NCI-H526 treated with DMSO at 0.1 percent for 48 hours (cell line): ENCODE data around the gene CD109.
A peak's percentile ranks its signal among the peaks of the same experiment; 100 is the strongest.
"Not testable (repeated sequence)": the region's sequence is repeated elsewhere in the genome, so short reads cannot be mapped to it uniquely, and the experiment has no call there.

Experiments used
- DNase-seq: peaks from one replicate; lab custom pipeline; 2025; lab: John Stamatoyannopoulos, UW

The CD109 gene

DNA sequence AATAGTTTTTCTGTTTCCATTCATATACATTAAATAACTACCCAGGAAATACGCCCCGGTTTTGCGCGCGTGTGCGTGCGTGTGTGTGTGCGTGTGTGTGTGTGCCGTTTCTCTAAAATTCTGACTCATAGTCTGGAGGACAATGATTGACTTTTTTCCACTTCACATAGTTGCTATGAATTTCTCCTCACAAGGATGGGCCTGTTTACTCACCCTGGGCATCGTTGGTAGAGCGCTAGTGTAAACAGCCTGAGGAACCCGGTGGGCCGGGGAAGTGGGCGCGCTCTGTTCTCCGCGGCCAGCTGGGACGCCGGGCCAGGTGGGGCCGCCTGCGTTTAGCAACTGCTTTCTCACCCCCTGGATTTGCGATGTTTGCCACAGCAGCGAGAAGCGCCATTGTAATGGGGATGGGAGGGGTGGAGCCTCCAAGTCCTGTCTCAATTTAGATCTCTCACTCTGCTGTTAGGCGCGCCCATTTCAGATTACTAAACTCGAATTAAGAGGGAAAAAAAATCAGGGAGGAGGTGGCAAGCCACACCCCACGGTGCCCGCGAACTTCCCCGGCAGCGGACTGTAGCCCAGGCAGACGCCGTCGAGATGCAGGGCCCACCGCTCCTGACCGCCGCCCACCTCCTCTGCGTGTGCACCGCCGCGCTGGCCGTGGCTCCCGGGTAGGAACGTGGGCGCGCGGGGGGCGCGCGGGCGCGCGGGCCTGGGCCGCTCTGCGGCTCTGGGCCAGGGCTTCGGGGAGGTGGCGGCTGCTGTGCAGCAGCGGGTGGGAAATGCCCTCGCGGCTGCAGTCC, at the start of gene CD109:
Gene CD109 (plus strand): TSS at position 585 of the 803 bp plus-strand sequence. CDS start 13 bp downstream, at position 598.
- peak; percentile 13 for DNase-seq

- DNase-seq = no peak
Measured at GRCh38 chr6:73648166-73648565, 47.8 kb upstream of the CD109 start.

- no peak for DNase-seq
Measured at GRCh38 chr6:73649783-73650182, 46.2 kb upstream of the CD109 start.

DNA sequence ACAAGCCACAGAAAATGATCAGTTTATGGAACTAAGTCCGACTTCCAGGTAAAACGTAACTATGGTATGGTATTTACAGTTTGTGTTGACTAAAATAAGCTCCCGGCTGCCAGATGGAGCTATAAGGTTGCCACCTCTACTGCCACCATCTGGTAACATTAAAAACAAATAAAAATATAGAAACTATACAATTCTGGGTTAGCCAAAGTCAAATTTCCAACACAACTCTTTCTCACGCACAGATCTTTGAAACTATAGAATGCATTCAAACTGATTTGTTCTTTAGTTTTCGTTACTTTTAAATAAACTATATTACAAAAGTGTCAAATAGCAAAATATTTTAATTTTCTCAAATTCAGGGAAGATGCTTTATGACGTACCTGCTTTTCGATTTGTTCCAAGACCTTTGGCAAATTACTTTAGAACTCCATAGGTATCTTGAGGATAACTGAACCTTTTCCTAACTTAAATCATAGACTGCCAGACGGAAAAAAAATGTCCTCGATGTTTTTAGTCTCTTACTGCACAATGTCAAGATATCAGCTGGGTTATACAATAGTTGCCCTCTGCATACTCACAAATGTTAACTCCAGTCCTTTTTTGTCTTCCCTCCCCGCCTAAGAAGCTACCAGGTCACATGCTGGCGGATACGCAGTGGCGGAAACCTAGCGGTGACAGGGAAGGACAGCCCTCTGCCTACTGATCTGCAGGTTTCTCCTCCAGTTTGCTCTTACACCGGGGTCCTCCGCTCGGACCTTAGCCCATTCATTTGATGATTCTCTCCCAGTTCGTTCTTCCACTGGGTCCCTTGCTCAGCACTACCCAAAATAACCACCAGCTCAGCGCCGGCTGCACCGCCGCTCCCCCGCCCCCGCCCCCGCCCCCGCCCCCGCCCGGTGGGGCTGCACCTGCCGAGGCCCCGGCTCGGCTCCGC, 43.1 kb upstream of the CD109 start:
- peak; percentile 53 for DNase-seq

GRCh38 chr6:73653571-73654424, 42.2 kb upstream of the CD109 start, which contains the start of gene SLC17A5:
SLC17A5 (minus strand) TSS chr6:73653992; CDS start chr6:73653886, 106 bp downstream.
- peak; percentile 86 for DNase-seq

GRCh38 chr6:73655341-73655917, 40.6 kb upstream of the CD109 start:
- DNase-seq = no peak

DNA sequence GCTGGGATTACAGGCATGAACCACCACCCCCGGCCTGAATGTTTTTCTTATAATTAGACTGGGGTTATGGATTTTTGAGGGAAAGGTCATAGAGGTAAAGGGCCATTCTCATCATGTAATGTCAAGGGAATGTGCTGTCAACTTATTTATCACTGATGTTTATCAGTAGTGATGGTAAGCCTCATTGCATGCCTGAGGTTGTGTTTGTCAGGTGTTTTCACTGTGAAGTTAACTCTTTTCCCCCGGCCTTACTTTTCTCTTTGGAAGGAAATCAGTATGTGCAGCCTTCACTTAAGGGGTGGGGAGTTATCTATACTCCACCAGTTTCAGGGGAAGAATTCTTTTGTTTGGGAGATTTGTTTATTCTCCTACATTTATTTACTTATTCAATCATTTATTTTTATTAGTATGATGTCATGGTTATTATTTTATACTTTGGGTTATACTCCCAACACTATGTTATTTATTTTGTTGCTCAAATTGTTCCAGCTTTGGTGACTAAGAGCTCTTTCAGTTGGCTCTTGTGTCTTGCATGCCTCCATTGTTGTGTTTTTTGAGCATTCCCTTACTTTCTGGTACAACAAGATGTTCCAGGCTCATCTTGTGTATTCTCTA, 39.4 kb upstream of the CD109 start:
- DNase-seq = no peak

GRCh38 chr6:73657201-73657600, 38.8 kb upstream of the CD109 start:
- DNase-seq = no peak

GRCh38 chr6:73664701-73665100, 31.3 kb upstream of the CD109 start:
- DNase-seq = no peak

GRCh38 chr6:73665686-73666319, 30.2 kb upstream of the CD109 start:
- no peak for DNase-seq

- DNase-seq = no peak
Measured at GRCh38 chr6:73666393-73666792, 29.6 kb upstream of the CD109 start.

GRCh38 chr6:73667798-73668197, 28.2 kb upstream of the CD109 start:
- no peak for DNase-seq

GRCh38 chr6:73669005-73669404, 27.0 kb upstream of the CD109 start:
- DNase-seq = no peak

DNA sequence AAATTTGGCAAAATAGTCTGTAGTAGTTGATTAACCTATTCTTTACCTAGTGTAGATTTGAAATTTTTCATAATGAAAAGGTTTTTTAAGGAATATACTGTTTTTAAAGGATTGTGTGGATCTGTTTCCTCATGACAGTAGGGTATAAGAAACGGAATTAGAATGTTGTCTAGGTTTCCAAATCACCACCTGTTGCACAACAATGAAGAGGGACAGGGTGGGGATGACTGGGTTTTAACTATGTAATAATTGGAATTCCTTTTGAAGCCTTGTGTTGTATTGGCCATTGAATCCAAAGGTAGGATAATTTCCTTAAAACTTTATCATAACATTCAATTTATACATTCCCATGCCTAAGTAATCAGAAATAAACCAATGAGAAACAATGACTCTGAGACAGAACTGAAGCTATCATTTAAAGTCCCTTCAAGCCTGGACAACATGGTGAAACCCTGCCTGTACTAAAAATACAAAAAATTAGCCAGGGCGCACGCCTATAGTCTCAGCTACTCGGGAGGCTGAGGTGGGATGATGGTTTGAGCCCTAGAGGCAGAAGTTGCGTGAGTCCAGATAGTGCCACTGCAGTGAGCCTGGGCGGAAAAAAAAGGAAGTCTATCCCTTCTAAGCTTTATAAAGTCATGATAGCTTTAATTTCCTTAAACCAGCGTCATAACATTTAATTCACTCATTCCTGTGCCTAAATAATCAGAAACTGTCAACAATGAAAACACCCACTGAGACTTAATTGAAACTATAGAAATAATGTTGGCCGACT, 23.9 kb upstream of the CD109 start:
- no peak for DNase-seq

DNA sequence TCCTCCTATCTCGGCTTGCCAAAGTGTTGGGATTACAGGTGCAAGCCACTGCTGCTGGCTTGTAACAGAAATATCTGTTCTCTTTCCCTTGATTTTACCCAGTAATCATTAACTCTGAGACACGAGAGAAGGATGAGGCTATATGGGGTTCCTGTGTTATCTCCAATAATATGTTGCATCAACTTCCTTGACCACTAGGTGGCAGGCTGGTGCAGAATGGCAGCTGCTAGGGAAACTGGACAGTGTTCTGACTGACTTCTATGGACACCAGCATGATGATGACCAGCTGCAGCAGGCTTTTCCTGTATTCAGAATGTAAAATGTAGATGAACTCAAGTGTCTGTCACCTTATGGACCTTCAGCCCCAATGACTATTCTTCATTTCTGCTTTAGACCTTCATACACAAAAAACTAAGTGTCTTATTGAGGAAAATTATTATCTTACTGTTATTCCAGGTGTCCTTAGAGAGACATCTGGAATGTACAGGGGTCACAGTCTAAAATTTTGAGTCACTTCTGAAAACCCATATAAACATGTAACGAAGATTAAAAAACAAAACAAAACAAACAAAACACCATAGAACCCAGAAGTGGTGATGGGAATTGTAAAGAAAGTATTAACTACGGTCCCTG, 20.4 kb upstream of the CD109 start:
- DNase-seq = peak; percentile 11

DNA sequence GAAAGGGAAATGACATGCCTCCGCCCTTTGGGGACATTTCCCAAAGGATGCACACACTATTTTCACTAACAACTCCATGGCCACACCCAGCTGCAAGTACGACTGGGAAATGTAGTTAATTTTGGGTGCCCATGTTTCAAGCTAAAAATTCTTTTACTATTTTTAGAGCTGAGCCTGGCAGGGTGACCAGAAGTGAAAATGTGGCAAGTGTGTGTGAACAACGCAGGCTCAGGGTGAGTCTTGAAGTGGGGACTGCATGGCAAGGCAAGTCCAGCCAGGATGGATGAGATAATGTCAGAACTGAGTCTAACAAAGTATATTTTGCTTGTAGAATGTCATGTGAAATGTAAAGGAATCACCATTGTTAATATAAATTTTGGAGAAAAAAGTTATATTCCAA, 17.0 kb upstream of the CD109 start:
- no peak for DNase-seq

GRCh38 chr6:73679846-73680245, 16.2 kb upstream of the CD109 start:
- not testable (repeated sequence) for DNase-seq

DNA sequence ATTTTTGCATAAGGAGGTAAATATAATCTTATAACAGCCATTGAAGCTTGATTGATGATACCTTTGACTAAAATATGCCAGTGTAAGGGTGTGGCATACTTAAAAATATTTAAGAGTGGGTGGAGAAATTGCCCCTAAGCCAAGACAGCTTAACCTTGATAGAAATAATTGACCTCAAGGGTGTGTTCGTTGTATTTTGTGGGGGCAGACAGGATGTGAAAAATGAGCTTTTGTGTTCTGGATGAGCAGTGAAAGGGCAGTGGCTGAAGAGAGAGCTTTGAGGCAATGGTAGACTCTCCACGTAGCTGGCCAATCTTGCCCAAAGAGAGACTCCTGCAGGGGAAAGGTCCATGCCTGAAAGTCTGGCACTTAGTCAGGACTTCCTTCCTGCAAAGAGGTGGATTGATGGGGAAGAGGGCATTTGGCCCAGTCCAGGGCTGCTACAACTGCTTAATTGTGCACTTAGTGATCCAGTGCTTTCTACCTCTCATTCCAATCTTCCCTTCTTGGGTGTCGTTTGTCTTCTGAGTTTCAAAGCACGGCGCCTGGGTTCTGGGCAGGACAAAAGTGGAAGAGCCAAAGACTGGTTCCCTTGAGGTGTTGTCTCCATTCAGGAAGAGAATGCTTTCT, 15.6 kb upstream of the CD109 start:
- no peak for DNase-seq

- not testable (repeated sequence) for DNase-seq
Measured at GRCh38 chr6:73683574-73683973, 12.4 kb upstream of the CD109 start.
